Kidney (tissue), 14 donors: Measurements from ENCODE around the gene RALGAPB. TPM values are rescaled to one million over a fixed set of nuclear protein-coding genes. Genes with fewer than 3 reads are reported as not detected.

Source experiments
- DNase-seq, 5 donors: peaks; one replicate each; pipeline ENCODE4 v3.0.0-alpha.2; 2013 to 2020
- FAIRE-seq: peaks from 2 replicates; lab custom pipeline; 2012; peaks lifted over from hg19 to GRCh38; lab: Jason Lieb, UNC
- H3K27ac ChIP-seq, 2 donors: one replicate each; pipeline ENCODE4 v1.7.0; 2013; ENCODE audit warnings: low read depth in 2 of 2, low read length in 2 of 2, inconsistent platforms in 1 of 2
- H3K27me3 ChIP-seq: one replicate; pipeline ENCODE4 v1.7.1; 2013; ENCODE audit warnings: low read length, inconsistent platforms; ENCODE audit not compliant: control insufficient read depth, insufficient read depth
- H3K36me3 ChIP-seq, 3 donors: one replicate each; pipeline versions ENCODE4 v1.7.0 to v1.7.1; 2013; ENCODE audit warnings: low read length in 3 of 3, control low read depth in 1 of 3, inconsistent platforms in 1 of 3; ENCODE audit not compliant: insufficient read depth in 3 of 3, control insufficient read depth in 2 of 3
- H3K4me1 ChIP-seq, 3 donors: one replicate each; pipeline versions ENCODE4 v1.7.0 to v1.7.1; 2013; ENCODE audit warnings: low read length in 3 of 3, inconsistent platforms in 1 of 3, low read depth in 1 of 3; ENCODE audit not compliant: control insufficient read depth in 2 of 3, insufficient read depth in 2 of 3
- H3K4me3 ChIP-seq, 3 donors: one replicate each; pipeline versions ENCODE4 v1.7.0 to v1.8.1; 2013; ENCODE audit warnings: low read length in 3 of 3, control low read depth in 1 of 3, inconsistent platforms in 1 of 3
- H3K9ac ChIP-seq, 3 donors: one replicate each; pipeline versions ENCODE4 v1.7.0 to v1.7.1; 2013; ENCODE audit warnings: low read length in 3 of 3, control low read depth in 1 of 3, inconsistent platforms in 1 of 3
- H3K9me3 ChIP-seq, 3 donors: one replicate each; pipeline versions ENCODE4 v1.7.0 to v1.7.1; 2013; ENCODE audit warnings: low read length in 3 of 3, control low read depth in 1 of 3, inconsistent platforms in 1 of 3; ENCODE audit not compliant: control insufficient read depth in 2 of 3, insufficient read depth in 1 of 3
- intact Hi-C: fragments of 100-400 bp; cut with DNase I; formaldehyde crosslinking; loops from one replicate; pipeline ENCODE4 v1.11.1; 2022
- polyA plus RNA-seq: library from polyadenylated mRNA; stranded (reverse); fragments of 350-450 nt; fragmentation: Illumina TruSeq; extraction: RNeasy Lipid Tissue Mini Kit (QIAGEN cat#74804); gene quantifications from one replicate; pipeline ENCODE4 v1.2.3, GENCODE V29; 2014; ENCODE audit warnings: low read depth, low replicate concordance; ENCODE audit not compliant: insufficient read depth
- total RNA-seq: library from RNA; stranded (reverse); fragmentation: NEBNext Ultra II Directional; extraction: Animal tissue kit (Norgen Biotek cat#: 25700); gene quantifications from one replicate; pipeline ENCODE4 v1.2.1, GENCODE V29; 2021
- TF ChIP-seq, protein P1 (sequence below): IDR thresholded peaks from 3 replicates; pipeline ENCODE4 v1.5.1; 2012; ENCODE audit warnings: mild to moderate bottlenecking, moderate library complexity, borderline replicate concordance; ENCODE audit not compliant: insufficient read depth; ENCODE audit errors: extremely low read depth
- donor health status: control.
- donor health status: control.
- donor health status: control.
- donor health status: control.
- donor health status: control.
- donor health status: DM: yes; HTN: yes; CAD: no.
- donor health status: Normal renal cell carcinoma (clear cell type).

The RALGAPB gene
- total and polyA plus RNA-seq, 2 donors from 2014 or later: 9.4 to 43.3 TPM

GRCh38 chr20:38447251-38447661 lies 25.4 kb upstream of the RALGAPB start:
- TF ChIP-seq, protein P1, sequence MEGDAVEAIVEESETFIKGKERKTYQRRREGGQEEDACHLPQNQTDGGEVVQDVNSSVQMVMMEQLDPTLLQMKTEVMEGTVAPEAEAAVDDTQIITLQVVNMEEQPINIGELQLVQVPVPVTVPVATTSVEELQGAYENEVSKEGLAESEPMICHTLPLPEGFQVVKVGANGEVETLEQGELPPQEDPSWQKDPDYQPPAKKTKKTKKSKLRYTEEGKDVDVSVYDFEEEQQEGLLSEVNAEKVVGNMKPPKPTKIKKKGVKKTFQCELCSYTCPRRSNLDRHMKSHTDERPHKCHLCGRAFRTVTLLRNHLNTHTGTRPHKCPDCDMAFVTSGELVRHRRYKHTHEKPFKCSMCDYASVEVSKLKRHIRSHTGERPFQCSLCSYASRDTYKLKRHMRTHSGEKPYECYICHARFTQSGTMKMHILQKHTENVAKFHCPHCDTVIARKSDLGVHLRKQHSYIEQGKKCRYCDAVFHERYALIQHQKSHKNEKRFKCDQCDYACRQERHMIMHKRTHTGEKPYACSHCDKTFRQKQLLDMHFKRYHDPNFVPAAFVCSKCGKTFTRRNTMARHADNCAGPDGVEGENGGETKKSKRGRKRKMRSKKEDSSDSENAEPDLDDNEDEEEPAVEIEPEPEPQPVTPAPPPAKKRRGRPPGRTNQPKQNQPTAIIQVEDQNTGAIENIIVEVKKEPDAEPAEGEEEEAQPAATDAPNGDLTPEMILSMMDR: no peak
- Histone ChIP-seq H3K27ac (no peak overlapping the region), H3K27me3 (no peaks in the 10 kb centered on the region), H3K4me3 (peak overlapping the region; percentile 51 to 84 (median 76)), H3K9me3 (no peaks in the 10 kb centered on the region), H3K36me3 (peaks cover 0 to 18% (median 8%) of the 10 kb centered on the region in 3 donors), H3K4me1 (peaks cover 0 to 11% (median 6%) of the 10 kb centered on the region in 3 donors), H3K9ac (peak overlapping the region; percentile 36 to 97 (median 90))
- FAIRE-seq (no peak), DNase-seq (peak in 3 of 5 donors; percentile 22 to 71 (median 25))
- intact Hi-C loops: no loop called here

DNA sequence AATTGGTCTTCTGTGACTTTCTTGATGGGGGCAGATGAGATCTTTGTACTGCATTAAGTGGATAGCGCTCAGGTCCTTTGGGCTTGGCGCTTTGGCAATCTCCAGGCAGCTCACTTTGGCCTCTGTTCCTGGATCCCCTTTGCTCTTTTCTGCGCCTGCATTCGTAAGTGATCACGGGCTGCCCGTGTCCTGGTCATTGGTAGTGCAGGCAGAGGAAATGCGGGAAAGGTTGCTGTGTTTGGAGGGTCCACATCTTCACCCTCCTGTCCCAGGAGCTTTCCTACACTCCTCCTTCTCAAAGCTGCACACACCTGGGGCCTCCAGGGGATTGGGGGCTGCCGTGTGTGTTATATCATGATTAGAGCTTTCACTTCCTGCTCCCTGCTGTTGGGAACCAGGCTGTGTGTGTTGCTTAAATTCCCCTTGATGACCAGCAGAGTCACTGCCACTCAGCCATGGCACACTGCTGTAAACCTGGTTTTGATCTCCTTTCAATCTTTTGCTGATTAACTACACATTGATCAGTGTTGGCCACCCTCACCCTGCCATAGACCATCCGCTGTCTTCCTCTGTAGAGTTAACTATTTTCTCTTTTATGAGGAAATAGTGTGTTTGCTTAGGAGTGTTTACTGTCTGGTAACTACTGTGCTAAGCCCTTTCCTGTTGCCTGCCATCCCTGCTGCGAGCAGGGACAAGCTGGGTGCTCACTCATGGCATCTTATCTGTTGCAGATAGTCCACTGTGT lies 24.5 kb upstream of the RALGAPB start:
- peak overlapping the region in 1 of 3 donors; percentile 84 for H3K4me3 ChIP-seq
- peaks cover 0 to 11% (median 6%) of the 10 kb centered on the region in 3 donors for H3K4me1 ChIP-seq
- H3K9me3 ChIP-seq: no peaks in the 10 kb centered on the region
- H3K27me3 ChIP-seq: no peaks in the 10 kb centered on the region
- FAIRE-seq (no peak), DNase-seq (no peak)
- TF ChIP-seq, protein P1: no peak
- no peak overlapping the region for H3K9ac ChIP-seq
- intact Hi-C loops: no loop called here
- no peak overlapping the region for H3K27ac ChIP-seq
- peaks cover 0 to 18% (median 8%) of the 10 kb centered on the region in 3 donors for H3K36me3 ChIP-seq

DNA sequence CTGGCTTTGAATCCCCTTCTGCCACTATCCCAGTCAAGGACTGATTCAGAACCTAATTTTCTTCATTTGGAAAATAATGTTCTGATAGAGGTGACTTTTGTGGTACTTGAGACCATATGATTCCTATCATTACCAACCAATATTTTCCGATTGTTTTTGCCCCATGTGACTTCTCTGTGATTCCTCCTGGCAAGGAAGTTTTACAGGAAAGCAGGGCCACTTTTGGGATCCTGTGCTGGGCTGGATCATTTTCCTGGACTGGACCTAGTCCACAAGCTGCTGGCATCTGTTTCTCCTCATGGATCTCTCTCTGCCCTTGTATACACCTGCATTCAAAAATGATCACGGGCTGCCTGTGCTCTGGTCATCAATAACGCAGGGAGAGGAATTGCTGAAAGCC lies 23.6 kb upstream of the RALGAPB start:
- no peaks in the 10 kb centered on the region for H3K27me3 ChIP-seq
- peaks cover 0 to 18% (median 8%) of the 10 kb centered on the region in 3 donors for H3K36me3 ChIP-seq
- intact Hi-C loops: no loop called here
- FAIRE-seq (no peak), DNase-seq (no peak)
- H3K9ac ChIP-seq: no peak overlapping the region
- no peaks in the 10 kb centered on the region for H3K9me3 ChIP-seq
- no peak overlapping the region for H3K4me3 ChIP-seq
- peaks cover 0 to 11% (median 6%) of the 10 kb centered on the region in 3 donors for H3K4me1 ChIP-seq
- TF ChIP-seq, protein P1: no peak
- H3K27ac ChIP-seq: no peak overlapping the region
